Omental fat pad (tissue), 4 donors: ENCODE data around the gene XPC. TPM values are rescaled to one million over a fixed set of nuclear protein-coding genes. Genes with fewer than 3 reads are reported as not detected.

Experiments
- ATAC-seq: fragments of 150-250 bp; one replicate; pipeline ENCODE4 v1.9.1; 2016; ENCODE audit warnings: mild to moderate bottlenecking, moderate library complexity; ENCODE audit not compliant: low FRiP score
- DNase-seq: peaks from one replicate; pipeline ENCODE4 v3.0.0-alpha.2; 2019; ENCODE audit warnings: low spot score
- CTCF ChIP-seq, 3 donors: fragments of 450-650 bp; IDR thresholded peaks; one replicate each; pipeline ENCODE4 v1.5.1; 2016 to 2017; ENCODE audit warnings: antibody characterized with exemption in 3 of 3, mild to moderate bottlenecking in 3 of 3, moderate library complexity in 2 of 3
- total RNA-seq, 4 donors: library from RNA; depleted of rRNA; stranded (reverse); fragments of >200 nt; gene quantifications; one replicate each; pipeline ENCODE4 v1.1.0, GENCODE V29; 2016

XPC gene
- total RNA-seq, 4 donors from 2014 or later: 26.5 to 47.8 (median 33.8) TPM

- TF ChIP-seq CTCF (IDR thresholded peaks at IDR 0.05): no peak
- DNase-seq: no peak
- no peak for ATAC-seq
Measured at GRCh38 chr3:14208977-14209394, 30.6 kb upstream of the XPC start.

GRCh38 chr3:14208168-14208567 lies 29.8 kb upstream of the XPC start:
- DNase-seq (no peak), ATAC-seq (no peak)
- TF ChIP-seq CTCF (IDR thresholded peaks at IDR 0.05): no peak

GRCh38 chr3:14206548-14207177 lies 28.3 kb upstream of the XPC start:
- no peak for TF ChIP-seq CTCF (IDR thresholded peaks at IDR 0.05)
- no peak for ATAC-seq
- no peak for DNase-seq

GRCh38 chr3:14204515-14205284 lies 26.3 kb upstream of the XPC start:
- TF ChIP-seq CTCF (IDR thresholded peaks at IDR 0.05): no peak
- ATAC-seq (peak; percentile 30), DNase-seq (no peak)

- ATAC-seq: peak; percentile 66
- TF ChIP-seq CTCF (IDR thresholded peaks at IDR 0.05): peak in 1 of 3 donors; percentile 74
- no peak for DNase-seq
Measured at GRCh38 chr3:14203521-14204079, 25.2 kb upstream of the XPC start.

GRCh38 chr3:14202874-14203520 lies 24.6 kb upstream of the XPC start:
- ATAC-seq: no peak
- TF ChIP-seq CTCF (IDR thresholded peaks at IDR 0.05): no peak
- no peak for DNase-seq
